ENCODE data around the gene LARP4. TPM values are rescaled to one million over a fixed set of nuclear protein-coding genes. Genes with fewer than 3 reads are reported as not detected.

Gene LARP4
- total and polyA plus RNA-seq, 2 experiments from 2014 or later = 17.4 to 30.9 TPM

DNA sequence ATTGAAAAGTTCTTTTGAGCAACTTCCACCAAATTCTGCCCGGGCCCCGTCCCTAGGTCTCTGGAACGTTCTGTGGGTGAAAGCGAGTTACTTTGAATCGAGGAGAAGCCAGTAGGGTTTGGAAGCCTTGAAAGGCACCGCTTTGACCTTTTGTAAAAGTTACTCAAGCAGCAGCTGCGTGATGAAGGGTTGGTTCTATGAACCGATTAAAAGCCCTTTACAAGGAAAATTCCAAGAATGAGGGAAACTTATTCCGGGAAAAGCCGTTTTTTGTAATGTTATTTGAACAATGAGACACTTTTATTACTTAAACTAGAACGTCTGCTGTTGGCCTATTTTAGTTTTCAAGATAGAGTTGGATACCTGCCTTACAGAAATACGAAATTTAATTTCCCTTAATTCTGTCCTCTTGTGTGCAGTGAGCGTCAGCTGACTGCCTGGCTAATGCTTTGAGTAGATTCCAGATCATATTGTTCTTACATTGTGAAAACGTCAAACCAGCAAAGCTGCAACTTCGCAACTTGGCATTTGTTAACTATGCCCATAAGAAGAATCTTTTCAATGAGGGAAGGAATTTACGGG lies 906 bp downstream of the LARP4 start:
- in situ Hi-C loops (cut with MboI) = no loop called here
- peak overlapping the region; percentile 97 for H3K4me2 ChIP-seq (ENCODE audit: unreplicated experiment)
- no peak for TF ChIP-seq EZH2phosphoT487 (IDR thresholded peaks at IDR 0.05; ENCODE audit: insufficient read depth, low read depth)
- WGBS, 2 experiments (ENCODE audit: low coverage in 1 of 2, low lambda C conversion rate in 2 of 2, missing lambda C conversion rate in 2 of 2) = 1% methylated on average over 16 of the region's 16 CpGs
- peak overlapping the region; percentile 85 for H3K9ac ChIP-seq
- peak overlapping the region; percentile 97 for H2AFZ ChIP-seq
- no peaks in the 10 kb centered on the region for H4K20me1 ChIP-seq (ENCODE audit: insufficient read depth)
- no peaks in the 10 kb centered on the region for H3K9me2 ChIP-seq (ENCODE audit: insufficient read depth)
- peaks cover 57% of the 10 kb centered on the region for H3K79me2 ChIP-seq (ENCODE audit: insufficient read depth)
- H3K4me1 ChIP-seq (ENCODE audit: insufficient read depth) = peaks cover 14% of the 10 kb centered on the region; the same call in 1 of the 2 replicates
- no peaks in the 10 kb centered on the region for H3K36me3 ChIP-seq (ENCODE audit: low read depth)
- H3F3A ChIP-seq (ENCODE audit: insufficient read depth) = peaks cover 35% of the 10 kb centered on the region
- H3K27me3 ChIP-seq (replicated peaks; ENCODE audit: insufficient read depth) = no peaks in the 10 kb centered on the region
- peak overlapping the region; percentile 92 for H3K4me3 ChIP-seq
- DNase-seq = peak; percentile 77
- H3K9me3 ChIP-seq (ENCODE audit: low read depth) = no peaks in the 10 kb centered on the region
- H3K27ac ChIP-seq = peak overlapping the region; percentile 82

DNA sequence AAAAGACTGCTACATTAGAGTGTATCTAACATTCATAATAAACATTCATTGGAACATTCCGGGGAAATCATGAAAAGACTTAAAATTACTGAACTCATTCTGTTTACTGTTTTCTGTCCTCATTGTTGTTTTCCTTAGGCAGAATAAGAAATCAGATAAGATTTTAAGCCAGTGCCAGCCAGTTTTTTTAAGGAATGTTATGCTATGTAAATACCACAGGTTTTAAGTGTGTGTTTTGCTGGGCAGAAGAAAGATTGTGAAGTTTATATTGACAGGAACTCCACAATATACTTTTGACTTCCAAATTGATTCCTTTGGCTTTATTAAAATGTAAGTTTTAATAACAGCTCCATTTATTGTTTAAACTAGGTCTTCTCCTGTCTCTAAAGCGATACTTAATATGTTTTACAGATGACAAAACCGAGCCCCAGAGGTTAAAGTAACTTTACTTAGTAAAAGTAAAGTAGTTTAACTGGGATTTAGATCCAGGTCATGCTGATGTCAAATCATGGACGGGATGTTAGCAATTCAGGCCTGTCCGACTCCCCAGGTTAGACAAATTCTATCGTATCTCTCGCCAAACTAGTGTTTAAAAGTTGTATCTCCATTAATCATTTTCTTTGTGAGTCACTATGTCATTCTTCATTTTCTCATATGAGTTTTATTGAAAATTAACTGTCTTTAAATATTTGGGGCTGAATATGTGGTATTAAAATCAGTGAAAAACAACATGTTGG lies 1.7 kb downstream of the LARP4 start:
- peak overlapping the region; percentile 85 for H3K9ac ChIP-seq
- peak overlapping the region; percentile 82 for H3K27ac ChIP-seq
- peak overlapping the region; percentile 97 for H3K4me2 ChIP-seq (ENCODE audit: unreplicated experiment)
- H3K9me3 ChIP-seq (ENCODE audit: low read depth) = no peaks in the 10 kb centered on the region
- TF ChIP-seq EZH2phosphoT487 (IDR thresholded peaks at IDR 0.05; ENCODE audit: insufficient read depth, low read depth) (no peak), EZH2 (IDR thresholded peaks at IDR 0.05; ENCODE audit: insufficient read depth, poor library complexity, severe bottlenecking) (no peak)
- peaks cover 10% of the 10 kb centered on the region; the same call in 1 of the 2 replicates for H3K4me1 ChIP-seq (ENCODE audit: insufficient read depth)
- 16 to 22% methylated on average over 7 of the region's 7 CpGs for WGBS, 2 experiments (ENCODE audit: low coverage in 1 of 2, low lambda C conversion rate in 2 of 2, missing lambda C conversion rate in 2 of 2)
- H4K20me1 ChIP-seq (ENCODE audit: insufficient read depth) = no peaks in the 10 kb centered on the region
- no peaks in the 10 kb centered on the region for H3K27me3 ChIP-seq (replicated peaks; ENCODE audit: insufficient read depth)
- no peaks in the 10 kb centered on the region for H3K9me2 ChIP-seq (ENCODE audit: insufficient read depth)
- in situ Hi-C loops (cut with MboI) = no loop called here
- peak; percentile 37 for DNase-seq
- H2AFZ ChIP-seq = peak overlapping the region; percentile 97
- no peaks in the 10 kb centered on the region for H3K36me3 ChIP-seq (ENCODE audit: low read depth)
- H3K4me3 ChIP-seq = peak overlapping the region; percentile 92
- H3K79me2 ChIP-seq (ENCODE audit: insufficient read depth) = peaks cover 66% of the 10 kb centered on the region
- H3F3A ChIP-seq (ENCODE audit: insufficient read depth) = peaks cover 35% of the 10 kb centered on the region

DNA sequence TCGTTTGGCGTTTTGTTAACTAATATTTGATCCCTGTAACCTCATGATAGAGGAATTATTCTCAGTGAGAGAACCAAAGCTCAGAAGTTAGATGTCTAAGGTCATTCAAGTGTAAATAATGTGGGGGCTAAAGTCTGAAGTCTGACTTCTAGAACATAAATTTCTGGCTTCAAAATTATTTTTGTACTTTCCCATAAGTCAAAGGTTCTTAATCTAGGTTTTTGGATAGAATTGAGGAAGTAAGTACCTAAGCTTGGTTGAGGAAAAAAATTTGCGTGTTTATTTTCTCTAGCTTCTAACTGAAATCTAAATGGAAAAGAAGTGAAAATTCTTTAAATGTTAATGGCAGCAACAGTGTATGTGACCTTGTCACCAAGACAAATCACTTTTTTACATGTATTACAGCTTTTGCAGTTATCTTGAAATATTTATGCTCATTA lies 2.3 kb downstream of the LARP4 start:
- no peaks in the 10 kb centered on the region for H3K27me3 ChIP-seq (replicated peaks; ENCODE audit: insufficient read depth)
- H3K4me2 ChIP-seq (ENCODE audit: unreplicated experiment) = peak overlapping the region; percentile 97
- 71 to 74% methylated on average over 3 of the region's 3 CpGs for WGBS, 2 experiments (ENCODE audit: low coverage in 1 of 2, low lambda C conversion rate in 2 of 2, missing lambda C conversion rate in 2 of 2)
- peaks cover 10% of the 10 kb centered on the region; the same call in 1 of the 2 replicates for H3K4me1 ChIP-seq (ENCODE audit: insufficient read depth)
- no peak for TF ChIP-seq EZH2 (IDR thresholded peaks at IDR 0.05; ENCODE audit: insufficient read depth, poor library complexity, severe bottlenecking)
- no peak for TF ChIP-seq EZH2phosphoT487 (IDR thresholded peaks at IDR 0.05; ENCODE audit: insufficient read depth, low read depth)
- H4K20me1 ChIP-seq (ENCODE audit: insufficient read depth) = no peaks in the 10 kb centered on the region
- peak overlapping the region; percentile 85 for H3K9ac ChIP-seq
- H2AFZ ChIP-seq = 0 out of 2 replicates have a peak overlapping the region, but pooled peaks have one; percentile 97
- in situ Hi-C loops (cut with MboI) = no loop called here
- H3F3A ChIP-seq (ENCODE audit: insufficient read depth) = peaks cover 35% of the 10 kb centered on the region
- no peaks in the 10 kb centered on the region for H3K9me3 ChIP-seq (ENCODE audit: low read depth)
- no peaks in the 10 kb centered on the region for H3K9me2 ChIP-seq (ENCODE audit: insufficient read depth)
- peak overlapping the region; percentile 92 for H3K4me3 ChIP-seq
- H3K79me2 ChIP-seq (ENCODE audit: insufficient read depth) = peaks cover 72% of the 10 kb centered on the region
- H3K36me3 ChIP-seq (ENCODE audit: low read depth) = no peaks in the 10 kb centered on the region
- no peak for DNase-seq
- peak overlapping the region; percentile 82 for H3K27ac ChIP-seq

DNA sequence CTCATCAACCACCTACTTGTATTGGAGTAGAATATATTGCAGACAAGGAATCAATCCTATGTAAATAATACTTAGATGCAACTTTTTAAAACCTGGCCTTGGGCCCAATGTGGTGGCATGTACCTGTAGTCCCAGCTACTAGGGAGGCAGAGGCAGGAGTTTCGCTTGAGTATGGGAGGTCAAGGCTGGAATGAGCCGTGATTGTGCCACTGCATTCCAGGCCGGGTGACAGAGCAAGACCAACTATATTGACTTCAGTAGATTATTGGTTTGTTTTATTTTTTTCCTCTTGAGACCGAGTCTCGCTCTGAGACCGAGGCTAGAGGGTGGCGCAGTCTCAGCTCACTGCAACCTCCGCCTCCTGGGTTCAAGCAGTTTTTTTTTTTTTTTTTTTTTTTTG lies 3.6 kb downstream of the LARP4 start:
- Histone ChIP-seq H3K79me2 (ENCODE audit: insufficient read depth) (peaks cover 84% of the 10 kb centered on the region), H3K4me2 (ENCODE audit: unreplicated experiment) (no peak overlapping the region), H3K9me2 (ENCODE audit: insufficient read depth) (no peaks in the 10 kb centered on the region), H3K27ac (no peak overlapping the region), H3K9me3 (ENCODE audit: low read depth) (no peaks in the 10 kb centered on the region), H2AFZ (no peak overlapping the region), H3K27me3 (replicated peaks; ENCODE audit: insufficient read depth) (no peaks in the 10 kb centered on the region), H4K20me1 (ENCODE audit: insufficient read depth) (no peaks in the 10 kb centered on the region), H3K36me3 (ENCODE audit: low read depth) (no peaks in the 10 kb centered on the region), H3K9ac (no peak overlapping the region), H3K4me3 (no peak overlapping the region), H3F3A (ENCODE audit: insufficient read depth) (peaks cover 35% of the 10 kb centered on the region), H3K4me1 (ENCODE audit: insufficient read depth) (peaks cover 10% of the 10 kb centered on the region; the same call in 1 of the 2 replicates)
- DNase-seq = no peak
- 96 to 98% methylated on average over 8 of the region's 8 CpGs for WGBS, 2 experiments (ENCODE audit: low coverage in 1 of 2, low lambda C conversion rate in 2 of 2, missing lambda C conversion rate in 2 of 2)
- in situ Hi-C loops (cut with MboI) = no loop called here
- TF ChIP-seq EZH2phosphoT487 (IDR thresholded peaks at IDR 0.05; ENCODE audit: insufficient read depth, low read depth) = no peak
- TF ChIP-seq EZH2 (IDR thresholded peaks at IDR 0.05; ENCODE audit: insufficient read depth, poor library complexity, severe bottlenecking) = no peak

Measured in GM23248 (cell line).